Ascending aorta (tissue), 2 donors: Measurements from ENCODE around the gene PRXL2A. TPM values are rescaled to one million over a fixed set of nuclear protein-coding genes. Genes with fewer than 3 reads are reported as not detected.
A peak's percentile ranks its signal among the peaks of the same experiment; 100 is the strongest.

Source experiments
- DNase-seq, 2 donors: peaks; one replicate each; pipeline ENCODE4 v3.0.0-alpha.2; 2019; ENCODE audit warnings: low spot score in 2 of 2
- H3K27ac ChIP-seq, 2 donors: fragments of 200-600 bp; sonication (generic); one replicate each; pipeline ENCODE4 v1.5.1; 2016 to 2017; ENCODE audit warnings: mild to moderate bottlenecking in 1 of 2
- H3K27me3 ChIP-seq: fragments of 200-600 bp; sonication (generic); one replicate; pipeline ENCODE4 v1.5.1; 2017
- H3K36me3 ChIP-seq, 2 donors: fragments of 200-600 bp; sonication (generic); one replicate each; pipeline ENCODE4 v1.5.1; 2016
- H3K4me1 ChIP-seq, 2 donors: fragments of 200-600 bp; sonication (generic); one replicate each; pipeline ENCODE4 v1.5.1; 2016 to 2017; ENCODE audit warnings: mild to moderate bottlenecking in 1 of 2
- H3K4me3 ChIP-seq, 2 donors: fragments of 200-600 bp; sonication (generic); one replicate each; pipeline ENCODE4 v1.5.1; 2016 to 2017; ENCODE audit warnings: mild to moderate bottlenecking in 1 of 2
- H3K9me3 ChIP-seq, 2 donors: fragments of 200-600 bp; sonication (generic); one replicate each; pipeline ENCODE4 v1.5.1; 2016
- intact Hi-C: fragments of 100-400 bp; cut with DNase I; formaldehyde crosslinking; loops from one replicate; pipeline ENCODE4 v1.15.1; 2023
- total RNA-seq: library from RNA; depleted of rRNA; stranded (reverse); fragments of >200 nt; gene quantifications from one replicate; pipeline ENCODE4 v1.1.0, GENCODE V29; 2016
- TF ChIP-seq, protein P1 (sequence below), 3 experiments: fragments of 200-600 bp in 2 of 3; fragments of 450-650 bp in 1 of 3; sonication (generic) in 2 of 3; IDR thresholded peaks; one replicate each; pipeline ENCODE4 v1.5.1; 2016 to 2019; ENCODE audit warnings: antibody characterized with exemption in 3 of 3, mild to moderate bottlenecking in 1 of 3, moderate library complexity in 1 of 3

Gene PRXL2A
- total RNA-seq, 1 donor from 2014 or later = 22.7 TPM

DNA sequence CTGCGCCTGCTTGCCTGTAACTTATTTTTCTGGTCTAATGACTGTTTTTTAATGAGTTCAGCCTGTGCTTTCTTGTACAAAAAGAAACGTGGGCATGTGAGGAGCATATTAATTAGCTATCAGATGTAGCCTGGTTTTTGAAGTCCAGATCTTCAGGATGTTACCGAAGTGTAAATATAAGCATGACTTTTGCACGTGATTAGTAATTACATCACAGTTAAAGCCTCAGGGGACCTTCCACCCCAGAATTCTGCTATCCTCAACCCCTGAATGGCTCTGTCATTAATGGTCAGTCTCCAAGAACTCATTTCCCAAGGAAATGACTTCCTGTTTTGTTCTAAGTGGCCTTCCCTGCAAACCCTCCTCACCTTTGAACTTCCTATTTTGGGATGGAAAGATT, 2.1 kb upstream of the PRXL2A start:
- H3K4me3 ChIP-seq = no peak overlapping the region
- no peaks in the 10 kb centered on the region for H3K36me3 ChIP-seq
- H3K27me3 ChIP-seq = no peaks in the 10 kb centered on the region
- H3K27ac ChIP-seq = no peak overlapping the region
- H3K9me3 ChIP-seq = no peaks in the 10 kb centered on the region
- TF ChIP-seq, protein P1, sequence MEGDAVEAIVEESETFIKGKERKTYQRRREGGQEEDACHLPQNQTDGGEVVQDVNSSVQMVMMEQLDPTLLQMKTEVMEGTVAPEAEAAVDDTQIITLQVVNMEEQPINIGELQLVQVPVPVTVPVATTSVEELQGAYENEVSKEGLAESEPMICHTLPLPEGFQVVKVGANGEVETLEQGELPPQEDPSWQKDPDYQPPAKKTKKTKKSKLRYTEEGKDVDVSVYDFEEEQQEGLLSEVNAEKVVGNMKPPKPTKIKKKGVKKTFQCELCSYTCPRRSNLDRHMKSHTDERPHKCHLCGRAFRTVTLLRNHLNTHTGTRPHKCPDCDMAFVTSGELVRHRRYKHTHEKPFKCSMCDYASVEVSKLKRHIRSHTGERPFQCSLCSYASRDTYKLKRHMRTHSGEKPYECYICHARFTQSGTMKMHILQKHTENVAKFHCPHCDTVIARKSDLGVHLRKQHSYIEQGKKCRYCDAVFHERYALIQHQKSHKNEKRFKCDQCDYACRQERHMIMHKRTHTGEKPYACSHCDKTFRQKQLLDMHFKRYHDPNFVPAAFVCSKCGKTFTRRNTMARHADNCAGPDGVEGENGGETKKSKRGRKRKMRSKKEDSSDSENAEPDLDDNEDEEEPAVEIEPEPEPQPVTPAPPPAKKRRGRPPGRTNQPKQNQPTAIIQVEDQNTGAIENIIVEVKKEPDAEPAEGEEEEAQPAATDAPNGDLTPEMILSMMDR (IDR thresholded peaks at IDR 0.05) = no peak
- intact Hi-C loops = no loop called here
- DNase-seq = no peak
- peaks cover 0 to 2% of the 10 kb centered on the region in 2 donors for H3K4me1 ChIP-seq

DNA sequence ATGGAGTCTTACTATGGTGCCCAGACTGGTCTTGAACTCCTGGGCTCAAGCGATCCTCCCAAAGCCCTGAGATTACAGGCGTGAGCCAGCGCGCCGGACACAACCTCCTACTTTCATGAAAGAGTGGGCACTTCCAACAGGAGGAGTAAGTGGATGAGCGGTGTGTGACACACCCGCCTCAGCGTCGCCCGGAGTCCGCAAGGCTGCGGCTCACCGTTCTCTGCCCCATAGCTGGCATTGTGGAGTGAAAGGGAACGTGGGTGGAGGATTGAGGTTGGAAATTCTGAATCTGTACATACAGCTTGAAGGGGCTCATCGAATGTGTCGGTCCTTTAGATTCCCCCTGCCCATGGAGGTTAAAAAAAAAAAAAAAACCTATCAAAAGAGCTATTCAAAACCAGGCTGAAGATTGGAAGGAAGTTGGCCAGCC, 524 bp upstream of the PRXL2A start:
- no peaks in the 10 kb centered on the region for H3K9me3 ChIP-seq
- peak overlapping the region; percentile 72 to 90 for H3K4me3 ChIP-seq
- no peaks in the 10 kb centered on the region for H3K27me3 ChIP-seq
- TF ChIP-seq, protein P1 (IDR thresholded peaks at IDR 0.05) = no peak
- intact Hi-C loops = loop anchor here (2.0 kb wide), 2 partner anchors 19 to 47 kb away; partner anchors contain the start of gene TSPAN14
- DNase-seq = no peak
- H3K36me3 ChIP-seq = no peaks in the 10 kb centered on the region
- H3K27ac ChIP-seq = peak overlapping the region; percentile 62 to 76
- peaks cover 0 to 2% of the 10 kb centered on the region in 2 donors for H3K4me1 ChIP-seq

DNA sequence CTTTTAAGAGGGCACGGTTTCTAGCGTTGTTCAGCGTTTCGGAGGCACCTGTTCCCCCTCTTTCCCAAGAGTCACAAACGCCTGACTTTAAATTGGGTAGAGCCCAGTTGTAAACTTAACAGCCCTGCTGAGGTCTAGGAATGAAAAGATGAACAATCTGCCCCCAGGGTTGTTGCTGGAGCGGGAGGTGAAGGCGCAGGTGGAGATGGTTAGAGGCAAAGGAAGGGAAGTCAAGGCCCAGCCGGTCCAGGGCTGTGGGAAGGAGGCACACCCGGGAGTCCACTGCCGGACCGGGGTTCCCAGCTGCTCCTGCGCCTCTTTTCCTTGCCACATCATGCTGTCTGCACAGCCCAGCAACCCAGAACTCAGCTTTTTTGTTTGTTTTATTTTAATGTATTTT, 770 bp downstream of the PRXL2A start:
- TF ChIP-seq, protein P1 (IDR thresholded peaks at IDR 0.05) = no peak
- H3K4me1 ChIP-seq = peaks cover 0 to 7% of the 10 kb centered on the region in 2 donors
- peak overlapping the region; percentile 72 to 90 for H3K4me3 ChIP-seq
- intact Hi-C loops = loop anchor here (2.0 kb wide), 2 partner anchors 20 to 46 kb away; partner anchors contain the start of gene TSPAN14
- peak overlapping the region; percentile 62 to 76 for H3K27ac ChIP-seq
- H3K36me3 ChIP-seq = no peaks in the 10 kb centered on the region
- no peaks in the 10 kb centered on the region for H3K9me3 ChIP-seq
- H3K27me3 ChIP-seq = no peaks in the 10 kb centered on the region
- DNase-seq = no peak

DNA sequence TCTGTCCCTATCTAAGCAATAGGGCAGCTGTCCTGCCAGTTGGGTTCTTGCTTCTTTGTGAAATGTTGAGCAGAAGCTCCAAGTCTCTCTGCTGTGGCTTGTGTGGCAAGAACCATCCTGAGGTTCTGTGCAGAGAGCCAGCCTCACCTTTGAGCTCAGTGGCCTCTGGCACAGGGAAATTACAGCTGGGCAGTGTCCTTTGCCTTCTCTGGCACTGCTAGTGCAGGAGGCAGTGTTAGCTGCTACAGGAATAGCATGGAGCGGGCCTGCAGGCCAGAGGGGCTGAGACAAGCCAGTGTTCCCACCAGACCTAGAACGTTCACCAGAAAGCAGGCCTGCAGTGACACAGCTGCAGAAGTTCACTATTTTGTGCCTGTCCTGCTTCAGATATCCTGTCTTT, 1.8 kb downstream of the PRXL2A start:
- no peaks in the 10 kb centered on the region for H3K27me3 ChIP-seq
- H3K4me1 ChIP-seq = peaks cover 0 to 7% of the 10 kb centered on the region in 2 donors
- DNase-seq = no peak
- H3K36me3 ChIP-seq = no peaks in the 10 kb centered on the region
- TF ChIP-seq, protein P1 (IDR thresholded peaks at IDR 0.05) = no peak
- H3K9me3 ChIP-seq = no peaks in the 10 kb centered on the region
- no peak overlapping the region for H3K27ac ChIP-seq
- intact Hi-C loops = no loop called here
- H3K4me3 ChIP-seq = no peak overlapping the region

DNA sequence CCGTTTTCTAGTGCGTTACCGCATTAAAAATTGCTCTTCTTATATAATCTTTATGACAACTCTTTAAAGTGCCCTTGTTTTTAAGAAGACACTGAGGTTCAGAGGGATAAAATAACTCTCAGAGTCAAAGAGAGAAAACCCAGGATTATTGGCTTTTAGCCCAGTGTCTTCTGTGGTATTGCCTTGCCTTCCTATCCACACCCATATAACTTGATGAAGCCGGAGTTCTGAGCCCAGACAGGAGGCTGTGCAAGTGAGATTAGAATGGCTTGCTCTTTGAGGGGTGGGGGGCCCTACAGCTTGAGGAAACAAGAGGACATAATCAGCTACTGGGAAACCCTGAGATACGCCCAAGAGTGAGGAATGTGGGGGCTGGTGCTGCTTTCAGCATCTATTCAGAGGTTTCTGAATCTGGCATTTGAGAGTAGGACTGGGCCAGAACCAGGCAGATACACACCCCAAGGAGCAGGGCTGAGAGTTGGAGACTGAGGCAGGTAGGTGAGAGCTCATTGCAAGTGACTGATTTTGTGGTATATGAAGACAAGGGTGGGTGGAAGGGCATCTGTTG, 2.3 kb downstream of the PRXL2A start:
- intact Hi-C loops = no loop called here
- TF ChIP-seq, protein P1 (IDR thresholded peaks at IDR 0.05) = no peak
- DNase-seq = no peak
- H3K36me3 ChIP-seq = no peaks in the 10 kb centered on the region
- H3K27ac ChIP-seq = no peak overlapping the region
- H3K27me3 ChIP-seq = no peaks in the 10 kb centered on the region
- no peaks in the 10 kb centered on the region for H3K9me3 ChIP-seq
- no peak overlapping the region for H3K4me3 ChIP-seq
- peaks cover 0 to 7% of the 10 kb centered on the region in 2 donors for H3K4me1 ChIP-seq
